Glomerular visceral epithelial cell (primary cell): Measurements from ENCODE around the gene SLC5A10.
"Not testable (repeated sequence)": the region's sequence is repeated elsewhere in the genome, so short reads cannot be mapped to it uniquely, and the experiment has no call there.

Experiments used
- DNase-seq: peaks from one replicate; pipeline ENCODE4 v3.0.0-alpha.2; 2016; ENCODE audit errors: extremely low spot score

The SLC5A10 gene

DNA sequence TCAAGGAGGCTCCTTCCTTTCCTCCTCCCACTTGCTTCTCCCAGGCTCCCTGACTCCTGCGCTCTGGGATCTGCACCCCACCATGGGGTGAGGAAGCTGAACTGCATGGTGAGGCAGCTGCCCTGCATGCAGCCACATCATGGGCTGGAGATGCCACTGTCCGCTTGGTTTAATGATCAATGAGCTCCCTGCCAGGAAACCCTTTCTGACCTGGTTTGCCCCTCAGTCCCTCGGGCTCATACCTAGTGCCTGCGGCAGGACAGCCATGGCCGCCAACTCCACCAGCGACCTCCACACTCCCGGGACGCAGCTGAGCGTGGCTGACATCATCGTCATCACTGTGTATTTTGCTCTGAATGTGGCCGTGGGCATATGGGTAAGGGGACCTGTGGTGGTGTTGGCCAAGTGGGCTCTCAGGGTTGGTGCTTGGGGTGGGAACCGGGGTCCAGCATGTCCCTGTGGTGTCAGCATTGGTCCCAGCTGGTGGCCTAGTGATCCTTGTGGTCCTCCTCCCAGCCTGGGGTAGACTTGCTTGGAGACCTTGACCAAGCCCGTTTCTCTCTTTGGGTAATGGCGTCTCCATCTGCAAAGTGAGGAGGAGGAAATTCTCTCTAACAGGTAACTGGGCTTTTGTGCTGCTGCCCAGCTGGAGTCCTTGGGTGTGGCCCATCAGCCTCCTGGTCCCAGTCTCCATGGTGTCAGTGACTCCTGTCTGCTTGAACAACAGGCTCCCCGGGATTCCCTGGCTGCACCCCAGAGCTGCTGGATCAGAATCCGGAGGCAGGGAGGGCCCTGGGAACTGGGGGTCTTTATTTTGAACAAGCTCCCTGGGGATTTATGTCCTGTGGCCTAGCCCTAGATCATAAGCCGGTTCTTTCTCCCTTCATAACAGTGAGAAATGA, at the start of gene SLC5A10:
Gene SLC5A10, plus strand, starts transcription at position 225 of the 902 bp plus-strand sequence. Its CDS starts 41 bp downstream, at position 266.
- peak; percentile 71 for DNase-seq

DNA sequence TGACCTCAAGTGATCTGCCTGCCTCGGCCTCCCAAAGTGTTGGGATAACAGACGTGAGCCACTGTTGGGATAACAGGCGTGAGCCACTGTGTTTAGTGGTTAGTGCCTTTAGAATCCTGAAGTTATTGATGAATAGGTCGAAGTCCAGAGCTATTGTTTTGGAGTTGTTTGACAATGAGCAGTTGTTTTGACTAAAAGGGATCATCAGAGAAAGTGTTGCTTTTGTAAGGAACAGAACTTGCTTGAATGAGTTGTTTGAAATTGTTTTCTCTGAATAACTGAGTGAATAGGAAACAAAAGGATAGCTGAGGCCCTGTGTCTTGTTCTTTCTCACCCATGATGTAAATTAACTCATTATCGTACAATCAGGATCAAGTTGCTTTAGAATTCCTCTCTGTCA, 47.5 kb upstream of the SLC5A10 start:
- no peak for DNase-seq

DNA sequence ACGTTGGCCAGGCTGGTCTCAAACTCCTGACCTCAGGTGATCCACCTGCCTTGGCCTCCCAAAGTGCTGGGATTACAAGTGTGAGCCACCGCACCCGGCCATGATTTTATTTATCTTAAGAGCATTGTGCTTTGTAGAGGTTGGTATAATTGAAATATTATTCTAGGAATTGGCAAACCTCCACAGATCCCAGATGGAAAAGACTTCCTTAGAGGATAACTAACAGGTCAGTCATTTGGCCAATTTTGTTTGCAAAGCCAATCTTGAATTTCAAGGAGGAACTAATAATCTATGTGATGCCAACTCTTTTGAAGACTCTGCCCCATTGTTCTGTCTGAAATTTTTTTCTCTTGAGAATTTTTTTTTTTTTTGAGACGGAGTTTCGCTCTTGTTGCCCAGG, 46.7 kb upstream of the SLC5A10 start:
- DNase-seq = no peak

- DNase-seq = no peak
Observed at GRCh38 chr17:18910326-18910725, 41.6 kb upstream of the SLC5A10 start.

DNA sequence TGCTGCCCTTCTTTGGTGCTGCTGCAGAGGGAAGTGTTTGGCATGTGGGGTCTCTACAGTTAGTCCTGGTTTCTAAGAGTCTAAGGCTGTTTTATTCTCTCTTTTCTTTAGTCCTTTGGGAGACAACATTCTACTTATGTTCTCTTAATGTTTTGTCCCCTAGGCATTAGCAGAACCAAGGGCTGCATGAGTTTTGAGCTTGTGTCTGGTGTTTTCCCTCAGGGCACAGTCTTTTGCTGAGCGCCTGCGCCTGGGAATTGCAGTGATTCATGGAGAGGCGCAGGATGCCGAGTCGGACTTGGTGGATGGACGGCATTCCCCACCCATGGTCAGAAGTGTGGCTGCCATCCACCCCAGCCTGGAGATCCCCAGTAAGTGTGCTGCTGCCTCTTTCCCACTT, 41.1 kb upstream of the SLC5A10 start:
- DNase-seq = no peak

DNA sequence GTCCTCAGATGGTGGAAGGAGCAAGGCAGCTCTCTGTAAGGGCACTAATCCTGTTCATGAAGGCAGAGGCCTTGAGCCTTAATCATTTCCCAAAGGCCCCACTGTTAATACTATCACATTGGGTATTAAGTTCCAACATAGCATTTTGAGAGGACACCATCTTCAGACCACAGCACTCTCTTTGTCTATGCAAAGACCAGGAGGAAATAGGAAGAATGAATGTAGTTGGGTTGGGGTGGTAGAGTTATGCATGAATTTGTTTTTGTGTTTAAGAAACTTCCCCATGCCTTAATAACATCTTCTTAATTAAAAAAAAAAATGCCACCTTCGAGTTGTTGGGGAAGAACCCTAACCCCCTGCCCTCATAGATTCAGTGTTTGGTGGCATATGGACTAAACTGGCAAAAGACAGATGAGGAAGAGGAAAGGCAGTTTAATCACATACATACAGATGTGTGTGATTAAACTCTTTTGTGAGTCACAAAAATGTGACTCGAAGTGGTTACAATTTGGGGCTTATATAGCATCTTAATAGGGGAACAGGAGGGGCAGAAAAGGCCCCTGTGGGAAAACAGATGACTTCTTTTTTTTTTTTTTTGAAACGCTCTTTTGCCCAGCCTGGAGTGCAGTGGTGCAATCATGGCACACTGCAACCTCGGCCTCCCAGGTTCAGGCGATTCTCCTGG, 35.0 kb upstream of the SLC5A10 start:
- DNase-seq = no peak

DNA sequence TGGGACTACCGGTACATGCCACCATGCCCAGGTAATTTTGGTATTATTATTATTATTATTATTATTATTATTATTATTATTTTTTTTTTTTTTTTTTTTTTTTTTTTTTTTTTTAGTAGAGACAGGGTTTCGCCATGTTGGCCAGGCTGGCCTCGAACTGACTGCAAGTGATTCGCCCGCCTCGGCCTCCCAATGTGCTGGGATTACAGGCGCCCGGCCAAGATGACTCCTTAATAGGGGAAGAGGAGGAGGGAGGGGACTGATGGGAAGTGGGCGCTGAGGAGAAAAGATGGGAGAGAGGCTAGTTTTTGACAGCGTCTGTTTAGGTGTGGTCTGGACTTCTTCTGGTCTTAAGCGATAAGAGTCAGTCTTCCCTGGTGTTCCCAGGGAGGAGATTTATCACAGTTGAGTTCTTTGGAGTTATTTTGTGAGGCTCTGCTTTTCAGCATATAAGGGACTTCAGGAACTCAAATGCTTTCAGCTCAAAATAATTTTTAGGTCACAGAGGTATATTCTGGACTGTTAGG, 34.4 kb upstream of the SLC5A10 start:
- DNase-seq = no peak

DNA sequence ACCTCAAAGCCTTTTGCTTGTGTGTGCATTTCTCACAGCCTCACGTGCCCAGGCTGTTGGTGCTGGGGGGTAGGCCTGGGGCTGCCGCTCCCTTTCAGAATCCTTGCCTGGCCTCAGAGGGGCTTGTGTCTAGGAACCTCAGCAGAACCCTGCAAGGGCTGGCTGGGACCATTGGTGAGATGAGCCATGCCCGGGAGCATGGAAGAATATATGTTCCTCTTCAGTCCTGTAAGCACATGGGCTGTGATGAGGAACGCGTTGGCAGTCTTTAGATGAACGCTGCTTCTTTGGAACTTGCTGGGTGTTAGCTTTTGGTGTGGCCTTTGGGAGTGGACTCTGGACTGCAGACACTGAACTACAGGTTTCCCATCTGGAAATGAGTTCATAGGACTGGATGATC, 32.0 kb upstream of the SLC5A10 start:
- DNase-seq = no peak

DNA sequence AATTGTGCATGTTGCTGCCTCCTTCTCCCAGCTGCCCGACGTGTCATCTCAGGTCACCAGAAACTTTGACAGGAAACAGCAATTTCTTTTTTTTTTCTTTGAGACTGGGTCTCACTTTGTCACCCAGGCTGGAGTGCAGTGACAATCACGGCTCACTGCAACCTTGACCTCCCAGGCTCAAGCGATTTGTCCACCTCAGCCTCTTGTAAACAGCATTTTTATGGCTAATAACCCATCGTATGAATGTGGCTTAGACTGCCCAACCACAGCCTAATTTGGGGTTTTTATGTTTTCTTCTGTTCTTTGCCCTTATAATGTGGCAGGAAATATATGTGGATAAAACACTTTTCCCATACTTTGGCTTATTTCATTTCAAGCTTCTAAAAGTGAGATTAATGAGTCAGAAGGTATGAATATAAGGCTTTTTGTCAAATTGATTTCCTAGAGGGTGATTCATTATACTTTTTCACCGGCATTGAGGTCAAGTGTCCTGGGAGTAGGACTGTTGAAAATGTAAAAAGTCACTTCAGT, 31.0 kb upstream of the SLC5A10 start:
- DNase-seq = peak; percentile 32

DNA sequence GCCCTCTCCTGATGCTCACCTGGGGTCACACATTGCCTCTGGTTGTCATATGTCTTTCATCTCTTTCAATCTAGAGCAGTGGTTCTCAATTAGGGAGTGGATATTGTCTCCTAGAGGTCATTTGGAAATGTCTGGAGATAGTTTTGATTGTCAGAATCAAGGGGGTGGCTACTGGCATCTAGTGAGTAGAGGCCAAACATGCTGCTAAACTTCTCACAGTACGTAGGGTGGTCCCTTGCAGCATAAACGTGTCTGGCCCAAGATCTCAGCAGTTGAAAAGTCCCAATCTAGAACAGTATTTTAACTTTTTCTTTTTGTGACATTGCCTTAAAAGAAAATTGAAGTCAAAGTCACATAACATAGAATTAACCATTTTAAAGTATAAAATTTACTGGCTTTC, 30.5 kb upstream of the SLC5A10 start:
- DNase-seq = no peak

- DNase-seq = peak; percentile 79
Observed at GRCh38 chr17:18921912-18922451, 30.0 kb upstream of the SLC5A10 start.

DNA sequence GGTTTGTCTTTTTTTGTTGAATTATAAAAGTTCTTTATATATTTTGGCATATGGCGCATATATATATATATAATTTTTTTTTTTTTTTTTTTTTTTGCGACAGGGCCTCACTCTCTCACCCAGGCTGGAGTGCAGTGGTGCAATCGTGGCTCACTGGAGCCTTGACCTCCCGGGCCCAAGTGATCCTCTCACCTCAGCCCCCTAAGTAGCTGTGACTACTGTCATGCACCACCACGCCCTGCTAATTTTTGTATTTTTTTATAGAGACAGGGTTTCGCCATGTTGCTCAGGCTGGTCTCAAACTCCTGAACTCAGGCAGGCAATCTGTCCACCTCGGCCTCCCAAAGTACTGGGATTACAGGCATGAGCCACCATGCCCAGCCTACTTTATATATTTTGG, 29.4 kb upstream of the SLC5A10 start:
- not testable (repeated sequence) for DNase-seq

DNA sequence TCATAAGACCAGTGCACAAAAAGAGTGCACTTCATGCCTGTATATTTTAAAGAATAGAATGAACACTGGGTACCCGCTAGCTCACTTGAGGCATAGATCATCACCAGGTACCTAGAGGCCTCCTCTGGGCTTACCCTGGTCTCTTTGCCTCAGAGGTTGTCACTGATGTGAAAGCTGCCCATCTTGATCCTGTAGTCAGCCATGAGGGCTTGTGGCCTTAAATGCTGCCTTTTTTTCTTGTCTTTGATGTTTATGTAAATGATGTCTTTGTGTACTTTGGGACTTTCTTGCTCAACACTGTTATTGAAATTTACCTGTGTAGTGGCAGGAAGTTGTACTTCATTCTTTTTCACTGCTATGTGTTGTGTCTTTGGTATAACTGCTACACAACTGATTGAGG, 26.8 kb upstream of the SLC5A10 start:
- DNase-seq = no peak

GRCh38 chr17:18928628-18929125, 23.3 kb upstream of the SLC5A10 start:
- no peak for DNase-seq

- DNase-seq = no peak
Observed at GRCh38 chr17:18932360-18933055, 19.5 kb upstream of the SLC5A10 start.

DNA sequence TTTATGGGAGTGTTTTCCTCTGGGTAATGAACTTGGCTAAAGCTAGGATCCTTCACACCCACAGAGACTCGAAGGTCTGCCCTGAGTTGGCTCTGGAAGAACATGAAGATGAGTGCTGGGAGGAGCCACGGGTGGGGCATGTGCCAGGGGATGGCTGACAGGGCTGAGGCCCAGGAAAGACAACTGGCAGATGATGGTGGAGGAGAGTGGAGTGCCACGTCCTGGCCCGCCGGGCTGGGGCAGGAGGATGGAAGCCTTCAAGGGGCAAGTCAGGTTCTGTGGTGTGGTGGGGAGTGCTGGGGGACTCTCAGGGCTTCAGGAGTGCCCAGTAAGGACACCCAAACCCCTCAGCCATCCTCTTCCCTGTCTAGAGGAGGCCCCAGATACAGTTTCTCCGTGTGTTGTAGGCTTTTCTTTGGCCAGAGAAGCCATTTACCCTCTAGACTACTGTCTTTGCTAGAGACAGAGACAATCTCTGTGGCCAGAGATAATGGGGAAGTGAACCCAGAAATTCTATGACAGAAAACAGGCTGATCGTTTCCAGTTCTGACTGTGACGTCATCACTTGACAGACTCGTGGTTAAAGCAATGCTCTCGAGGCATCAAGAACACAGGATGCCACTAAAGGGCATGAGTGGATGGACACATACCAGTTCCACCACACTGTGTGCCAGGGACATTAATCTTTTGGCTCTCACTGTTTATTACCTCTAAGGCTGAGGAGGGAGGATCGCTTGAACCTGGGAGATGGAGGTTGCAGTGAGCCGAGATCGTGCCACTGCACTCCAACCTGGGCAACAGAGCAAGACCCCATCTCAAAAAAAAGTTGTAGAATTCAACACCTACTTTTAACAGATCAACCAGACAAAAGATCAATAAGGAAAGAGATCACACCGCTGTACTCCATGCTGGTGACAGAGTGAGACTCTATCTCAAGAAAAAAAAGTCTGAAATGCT, 18.6 kb upstream of the SLC5A10 start:
- no peak for DNase-seq

DNA sequence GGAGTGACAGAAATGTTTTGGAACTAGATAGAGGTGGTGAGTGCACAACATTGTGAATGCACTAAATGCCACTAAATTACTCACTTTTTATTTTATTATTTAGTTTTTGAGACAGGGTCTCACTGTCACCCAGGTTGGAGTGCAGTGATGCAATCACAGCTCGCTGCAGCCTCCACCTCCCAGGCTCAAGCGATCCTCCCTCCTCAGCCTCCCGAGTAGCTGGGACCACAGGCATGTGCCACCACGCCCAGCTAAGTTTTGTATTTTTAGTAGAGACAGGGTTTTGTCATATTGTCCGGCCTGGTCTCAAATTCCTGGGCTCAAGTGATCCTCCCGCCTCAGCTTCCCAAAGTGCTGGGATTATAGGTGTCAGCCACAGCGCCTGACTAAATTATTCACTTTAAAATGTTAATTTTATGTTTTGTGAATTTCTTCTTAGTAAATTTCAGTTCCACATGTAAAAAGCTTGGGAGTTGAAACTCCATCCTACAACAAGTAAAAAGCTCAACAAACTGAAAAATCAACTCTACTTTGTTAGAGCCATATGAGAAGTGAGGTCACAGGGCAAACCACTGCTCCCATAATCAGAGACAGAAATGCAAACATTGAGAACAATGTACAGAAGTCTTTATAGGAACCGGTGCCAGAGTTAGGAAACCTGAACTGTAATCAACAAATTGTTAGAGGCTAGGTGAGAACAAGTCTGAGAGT, 13.8 kb upstream of the SLC5A10 start:
- no peak for DNase-seq

DNA sequence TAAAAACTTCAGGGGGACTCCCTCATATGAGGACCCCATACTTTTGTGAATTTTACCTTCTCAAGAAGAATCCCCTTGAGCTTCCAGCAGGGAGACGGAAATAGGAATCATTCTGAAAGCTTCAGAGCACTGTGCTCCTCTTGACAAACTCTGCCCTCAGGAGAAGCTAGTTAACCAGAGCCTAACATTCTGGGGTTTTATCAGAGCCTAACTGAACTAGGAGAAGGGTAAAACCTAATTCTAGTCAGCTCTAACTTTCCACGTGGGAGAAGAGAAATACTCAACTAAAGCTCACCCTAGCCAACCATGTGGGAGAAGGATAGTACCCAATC, 13.3 kb upstream of the SLC5A10 start:
- DNase-seq = no peak

GRCh38 chr17:18944646-18945045, 7.3 kb upstream of the SLC5A10 start:
- DNase-seq = no peak

- no peak for DNase-seq
Observed at GRCh38 chr17:18946536-18946935, 5.4 kb upstream of the SLC5A10 start.
